H9 (cell line): ENCODE measurements around the gene PMF1. TPM values are rescaled to one million over a fixed set of nuclear protein-coding genes. Genes with fewer than 3 reads are reported as not detected.

Experiments
- DNase-seq: peaks from one replicate; pipeline ENCODE4 v3.0.0-alpha.2; 2017
- H2AFZ ChIP-seq: one replicate; pipeline ENCODE4 v1.6.1; 2013; ENCODE audit warnings: mild to moderate bottlenecking, low read length, control low read depth, moderate library complexity
- H2AK5ac ChIP-seq: 2 replicates; pipeline ENCODE4 v1.6.1; 2013; ENCODE audit warnings: low read length, control low read depth, mixed read lengths; ENCODE audit not compliant: insufficient read length
- H2BK120ac ChIP-seq: one replicate; pipeline ENCODE4 v1.6.1; 2013; ENCODE audit warnings: low read depth, mild to moderate bottlenecking, low read length, control low read depth, inconsistent platforms; ENCODE audit not compliant: poor library complexity, severe bottlenecking
- H2BK12ac ChIP-seq: 2 replicates; pipeline ENCODE4 v1.6.1; 2013; ENCODE audit warnings: low read length, control low read depth, mixed read lengths, low read depth; ENCODE audit not compliant: insufficient read length
- H2BK15ac ChIP-seq: 2 replicates; pipeline ENCODE4 v1.6.1; 2013; ENCODE audit warnings: low read depth, low read length, control low read depth
- H2BK20ac ChIP-seq: one replicate; pipeline ENCODE4 v1.6.1; 2013; ENCODE audit warnings: low read depth, mild to moderate bottlenecking, low read length, control low read depth, inconsistent platforms; ENCODE audit not compliant: poor library complexity, severe bottlenecking
- H2BK5ac ChIP-seq: 2 replicates; pipeline ENCODE4 v1.6.1; 2013; ENCODE audit warnings: low read length, control low read depth, mixed read lengths; ENCODE audit not compliant: insufficient read length
- H3K14ac ChIP-seq: 2 replicates; pipeline ENCODE4 v1.6.1; 2013; ENCODE audit warnings: low read length, control low read depth; ENCODE audit not compliant: insufficient read depth
- H3K18ac ChIP-seq: 2 replicates; pipeline ENCODE4 v1.6.1; 2013; ENCODE audit warnings: low read depth, mild to moderate bottlenecking, mixed read lengths, low read length, control low read depth; ENCODE audit not compliant: insufficient read length
- H3K23ac ChIP-seq: 2 replicates; pipeline ENCODE4 v1.6.1; 2013; ENCODE audit warnings: low read length, control low read depth, mixed read lengths, low read depth; ENCODE audit not compliant: insufficient read length
- H3K23me2 ChIP-seq: 2 replicates; pipeline ENCODE4 v1.6.1; 2013; ENCODE audit warnings: low read depth, mild to moderate bottlenecking, mixed read lengths, low read length, control low read depth; ENCODE audit not compliant: insufficient read length, poor library complexity, severe bottlenecking
- H3K27ac ChIP-seq: 2 replicates; pipeline ENCODE4 v1.5.1; 2013; ENCODE audit warnings: low read length, control low read depth, mixed read lengths, low read depth; ENCODE audit not compliant: insufficient read length
- H3K27me3 ChIP-seq: 2 replicates; pipeline ENCODE4 v1.6.1; 2013; ENCODE audit warnings: low read length, control low read depth, inconsistent platforms; ENCODE audit not compliant: insufficient read depth
- H3K4ac ChIP-seq: 2 replicates; pipeline ENCODE4 v1.6.1; 2013; ENCODE audit warnings: low read depth, mild to moderate bottlenecking, control low read depth, inconsistent platforms, low read length, moderate library complexity
- H3K4me1 ChIP-seq: 2 replicates; pipeline ENCODE4 v1.6.1; 2013; ENCODE audit warnings: low read length, control low read depth, inconsistent platforms; ENCODE audit not compliant: insufficient read depth
- H3K4me2 ChIP-seq: 2 replicates; pipeline ENCODE4 v1.6.1; 2013; ENCODE audit warnings: low read length, control low read depth, mixed read lengths; ENCODE audit not compliant: insufficient read length, insufficient read depth
- H3K56ac ChIP-seq: 2 replicates; pipeline ENCODE4 v1.6.1; 2013; ENCODE audit warnings: low read depth, mild to moderate bottlenecking, mixed read lengths, low read length, control low read depth; ENCODE audit not compliant: insufficient read length
- H3K79me1 ChIP-seq: 2 replicates; pipeline ENCODE4 v1.6.1; 2013; ENCODE audit warnings: low read depth, mild to moderate bottlenecking, moderate library complexity, low read length, control low read depth, inconsistent platforms; ENCODE audit not compliant: insufficient read depth, poor library complexity, severe bottlenecking
- H3K79me2 ChIP-seq: 2 replicates; pipeline ENCODE4 v1.6.1; 2013; ENCODE audit warnings: low read length, control low read depth, inconsistent platforms; ENCODE audit not compliant: insufficient read depth
- H3K9ac ChIP-seq: 2 replicates; pipeline ENCODE4 v1.6.1; 2013; ENCODE audit warnings: low read length, control low read depth, mixed read lengths; ENCODE audit not compliant: insufficient read length; ENCODE audit errors: extremely low read depth
- H3K9me3 ChIP-seq: one replicate; pipeline ENCODE4 v1.6.1; 2013; ENCODE audit warnings: low read depth, low read length, inconsistent platforms; ENCODE audit not compliant: control insufficient read depth
- H3T11ph ChIP-seq: one replicate; pipeline ENCODE4 v1.6.1; 2013; ENCODE audit warnings: mild to moderate bottlenecking, low read length, control low read depth, inconsistent platforms
- H4K20me1 ChIP-seq: one replicate; pipeline ENCODE4 v1.6.1; 2013; ENCODE audit not compliant: control insufficient read depth, insufficient read length, insufficient read depth
- H4K5ac ChIP-seq: 2 replicates; pipeline ENCODE4 v1.6.1; 2013; ENCODE audit warnings: low read depth, mild to moderate bottlenecking, mixed read lengths, low read length, control low read depth; ENCODE audit not compliant: insufficient read length
- H4K8ac ChIP-seq: replicated peaks from 2 replicates; pipeline ENCODE4 v1.6.1; 2013; ENCODE audit warnings: low read length, control low read depth, mixed read lengths, low read depth; ENCODE audit not compliant: insufficient read length
- H4K91ac ChIP-seq: 2 replicates; pipeline ENCODE4 v1.6.1; 2013; ENCODE audit warnings: low read depth, mild to moderate bottlenecking, moderate library complexity, mixed read lengths, low read length, control low read depth; ENCODE audit not compliant: insufficient read length
- H3K27ac Mint-ChIP-seq, 3 experiments: 2 replicates in 2 of 3; 3 replicates in 1 of 3; pipeline ENCODE4 v1.8.0; 2020 to 2021; ENCODE audit warnings: mixed read lengths in 3 of 3, mild to moderate bottlenecking in 1 of 3, moderate library complexity in 1 of 3
- H3K27me3 Mint-ChIP-seq: 2 replicates; pipeline ENCODE4 v1.8.0; 2021; ENCODE audit warnings: low read depth, mild to moderate bottlenecking, moderate library complexity, mixed read lengths
- H3K36me3 Mint-ChIP-seq, 3 experiments: 2 replicates in 2 of 3; 3 replicates in 1 of 3; pipeline ENCODE4 v1.8.0; 2020 to 2021; ENCODE audit warnings: low read depth in 3 of 3, mixed read lengths in 3 of 3; ENCODE audit not compliant: insufficient read depth in 1 of 3
- H3K4me1 Mint-ChIP-seq, 2 experiments: 2 replicates each; pipeline ENCODE4 v1.8.0; 2020; ENCODE audit warnings: mixed read lengths in 2 of 2
- H3K4me3 Mint-ChIP-seq, 2 experiments: 2 replicates in 1 of 2; 3 replicates in 1 of 2; pipeline ENCODE4 v1.8.0; 2020 to 2021; ENCODE audit warnings: mild to moderate bottlenecking in 2 of 2, mixed read lengths in 2 of 2, moderate library complexity in 1 of 2
- H3K9me3 Mint-ChIP-seq, 2 experiments: 2 replicates in 1 of 2; 3 replicates in 1 of 2; pipeline ENCODE4 v1.8.0; 2020; ENCODE audit warnings: mild to moderate bottlenecking in 2 of 2, mixed read lengths in 2 of 2, moderate library complexity in 1 of 2
- WGBS: extraction: QIAGEN DNeasy Blood & Tissue Kit; methylation state at CpG from one replicate; pipeline ENCODE4 v1.1.7; 2013; ENCODE audit warnings: missing lambda C conversion rate, low lambda C conversion rate, mixed read lengths; ENCODE audit not compliant: insufficient read length; ENCODE audit errors: extremely low coverage; 5-methylcytosine and 5-hydroxymethylcytosine counted together
- total RNA-seq: library from RNA; stranded (reverse); gene quantifications from 2 replicates; pipeline ENCODE4 v1.2.1, GENCODE V29; 2021
- TF ChIP-seq, protein P1 (sequence below): fragments of 200-600 bp; sonication (generic); conservative IDR thresholded peaks from 3 replicates; pipeline ENCODE4 v1.8.0; 2021; ENCODE audit warnings: antibody characterized with exemption, mild to moderate bottlenecking

PMF1 gene
- total RNA-seq, 1 experiment from 2014 or later: 136 TPM

DNA sequence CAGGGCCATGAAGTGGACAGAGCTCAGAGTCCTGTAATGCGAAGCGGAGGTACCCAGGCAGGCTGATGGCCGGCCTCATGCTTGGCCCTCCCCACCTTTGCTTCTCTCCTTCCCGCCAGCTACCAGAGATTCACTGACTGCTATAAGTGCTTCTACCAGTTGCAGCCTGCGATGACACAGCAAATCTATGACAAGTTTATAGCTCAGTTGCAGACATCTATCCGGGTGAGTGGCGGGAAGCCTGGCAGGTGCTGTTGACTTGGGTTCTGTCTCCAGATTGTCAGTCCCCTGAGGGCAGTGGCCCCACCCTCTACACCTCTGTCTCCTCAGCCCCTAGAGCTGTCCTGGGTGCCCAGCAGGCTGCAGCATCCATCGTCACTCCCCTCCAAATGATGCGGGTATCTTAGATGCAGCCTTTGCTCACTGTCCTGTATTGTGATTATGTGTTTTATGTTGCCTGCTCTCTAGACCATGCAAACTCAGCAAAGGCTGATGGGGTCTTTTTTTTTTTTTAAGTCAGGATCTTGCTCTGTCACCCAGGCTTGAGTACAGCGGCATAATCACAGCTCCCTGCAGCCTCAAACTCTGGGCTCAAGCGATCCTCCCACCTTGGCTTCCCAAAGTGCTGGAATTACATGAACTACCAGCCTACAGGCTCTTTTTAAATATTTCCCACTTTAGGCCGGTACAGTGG, 19.5 kb downstream of the PMF1 start:
- Histone ChIP-seq H4K20me1 (no peaks in the 10 kb centered on the region), H3T11ph (no peak overlapping the region), H2BK5ac (no peak overlapping the region), H3K4me1 (no peaks in the 10 kb centered on the region), H2BK12ac (no peak overlapping the region), H2BK120ac (no peak overlapping the region), H3K14ac (no peak overlapping the region), H3K56ac (no peak overlapping the region), H3K18ac (no peak overlapping the region), H2BK15ac (no peak overlapping the region), H3K23me2 (no peaks in the 10 kb centered on the region), H3K9ac (no peak overlapping the region), H3K9me3 (no peaks in the 10 kb centered on the region), H2AK5ac (no peak overlapping the region), H4K8ac (no peak overlapping the region), H4K91ac (no peak overlapping the region), H3K27ac (no peak overlapping the region), H3K4ac (no peak overlapping the region), H3K4me2 (no peak overlapping the region), H3K79me1 (no peaks in the 10 kb centered on the region), H3K23ac (no peak overlapping the region), H2AFZ (no peak overlapping the region), H4K5ac (no peak overlapping the region), H3K27me3 (no peaks in the 10 kb centered on the region), H2BK20ac (no peak overlapping the region), H3K79me2 (no peaks in the 10 kb centered on the region)
- no peak for DNase-seq
- Mint-ChIP-seq H3K36me3 (peaks cover 27 to 63% (median 61%) of the 10 kb centered on the region in 3 experiments; a peak in 6 of 7 replicates), H3K9me3 (no peaks in the 10 kb centered on the region), H3K4me1 (no peaks in the 10 kb centered on the region), H3K4me3 (no peak overlapping the region), H3K27ac (peak overlapping the region in 2 of 3 experiments; percentile 23 to 78; a peak in 1 of 7 replicates), H3K27me3 (no peaks in the 10 kb centered on the region)
- WGBS: no CpG with 5 or more reads among the region's 12 CpGs
- TF ChIP-seq, protein P1, sequence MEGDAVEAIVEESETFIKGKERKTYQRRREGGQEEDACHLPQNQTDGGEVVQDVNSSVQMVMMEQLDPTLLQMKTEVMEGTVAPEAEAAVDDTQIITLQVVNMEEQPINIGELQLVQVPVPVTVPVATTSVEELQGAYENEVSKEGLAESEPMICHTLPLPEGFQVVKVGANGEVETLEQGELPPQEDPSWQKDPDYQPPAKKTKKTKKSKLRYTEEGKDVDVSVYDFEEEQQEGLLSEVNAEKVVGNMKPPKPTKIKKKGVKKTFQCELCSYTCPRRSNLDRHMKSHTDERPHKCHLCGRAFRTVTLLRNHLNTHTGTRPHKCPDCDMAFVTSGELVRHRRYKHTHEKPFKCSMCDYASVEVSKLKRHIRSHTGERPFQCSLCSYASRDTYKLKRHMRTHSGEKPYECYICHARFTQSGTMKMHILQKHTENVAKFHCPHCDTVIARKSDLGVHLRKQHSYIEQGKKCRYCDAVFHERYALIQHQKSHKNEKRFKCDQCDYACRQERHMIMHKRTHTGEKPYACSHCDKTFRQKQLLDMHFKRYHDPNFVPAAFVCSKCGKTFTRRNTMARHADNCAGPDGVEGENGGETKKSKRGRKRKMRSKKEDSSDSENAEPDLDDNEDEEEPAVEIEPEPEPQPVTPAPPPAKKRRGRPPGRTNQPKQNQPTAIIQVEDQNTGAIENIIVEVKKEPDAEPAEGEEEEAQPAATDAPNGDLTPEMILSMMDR: no peak
